K562 (cell line): ENCODE data around the gene PPP1R10. TPM values are rescaled to one million over a fixed set of nuclear protein-coding genes. Genes with fewer than 3 reads are reported as not detected.

Source experiments
- ATF7 ChIP-seq: fragments of 450-650 bp; IDR thresholded peaks from 2 replicates; pipeline ENCODE4 v1.7.1; 2014; ENCODE audit warnings: mild to moderate bottlenecking, moderate library complexity
- EWSR1 ChIP-seq: fragments of 450-650 bp; IDR thresholded peaks from 2 replicates; pipeline ENCODE4 v1.6.1; 2018; ENCODE audit warnings: borderline replicate concordance, mild to moderate bottlenecking, low read depth, moderate library complexity; ENCODE audit not compliant: partially characterized antibody
- HSF4 ChIP-seq: fragments of 250-450 bp; sonication (Bioruptor Pico); IDR thresholded peaks from 2 replicates; pipeline ENCODE4 v2.1.2; 2022; ENCODE audit warnings: mild to moderate bottlenecking, moderate library complexity, borderline replicate concordance
- MTA2 ChIP-seq: fragments of 450-650 bp; IDR thresholded peaks from 2 replicates; pipeline ENCODE4 v1.6.1; 2016; ENCODE audit warnings: low read depth
- NCOA2 ChIP-seq, 2 experiments: fragments of 450-650 bp; IDR thresholded peaks; 2 replicates each; pipeline ENCODE4 v1.6.1; 2018; ENCODE audit warnings: mild to moderate bottlenecking in 2 of 2, moderate library complexity in 1 of 2; ENCODE audit not compliant: partially characterized antibody in 2 of 2
- NFE2 ChIP-seq: IDR thresholded peaks from 2 replicates; pipeline ENCODE4 v1.6.1; 2014; ENCODE audit warnings: antibody characterized with exemption, low read depth
- RB1 ChIP-seq: fragments of 450-650 bp; IDR thresholded peaks from 2 replicates; pipeline ENCODE4 v1.6.1; 2017; ENCODE audit warnings: low read depth, mild to moderate bottlenecking
- RBM34 ChIP-seq: fragments of 200-400 bp; formaldehyde crosslinking; IDR thresholded peaks from 2 replicates; pipeline ENCODE4 v1.6.1; 2018; ENCODE audit warnings: low read length, borderline replicate concordance; ENCODE audit not compliant: insufficient read depth
- SIX5 ChIP-seq, 2 experiments: IDR thresholded peaks; 2 replicates each; pipeline ENCODE4 v1.6.1; 2011; ENCODE audit warnings: low read length in 2 of 2, borderline replicate concordance in 1 of 2, low read depth in 1 of 2, mild to moderate bottlenecking in 1 of 2, moderate library complexity in 1 of 2; ENCODE audit not compliant: insufficient read depth in 1 of 2
- STAG1 ChIP-seq: sonication (generic); formaldehyde crosslinking; IDR thresholded peaks from 2 replicates; pipeline ENCODE4 v1.5.0; 2020; ENCODE audit warnings: missing genetic modification reagents, borderline replicate concordance
- TAF9B ChIP-seq: fragments of 450-650 bp; IDR thresholded peaks from 2 replicates; pipeline ENCODE4 v1.6.1; 2018; ENCODE audit warnings: mild to moderate bottlenecking; ENCODE audit not compliant: partially characterized antibody
- TEAD2 ChIP-seq: fragments of 450-650 bp; IDR thresholded peaks from 2 replicates; pipeline ENCODE4 v1.6.1; 2016; ENCODE audit warnings: missing genetic modification characterization, control low read depth, missing compliant biosample characterization
- WHSC1 ChIP-seq: IDR thresholded peaks from one replicate; pipeline ENCODE4 v1.6.1; 2012; ENCODE audit warnings: low read length, control low read depth, inconsistent platforms
- ZBTB26 ChIP-seq: fragments of 450-650 bp; formaldehyde crosslinking; IDR thresholded peaks from 2 replicates; pipeline ENCODE4 v1.4.0; 2022; ENCODE audit warnings: missing genetic modification characterization
- ZNF175 ChIP-seq: fragments of 200-800 bp; sonication (Bioruptor generic); IDR thresholded peaks from 2 replicates; pipeline ENCODE4 v1.6.1; 2016; ENCODE audit warnings: low read depth, mild to moderate bottlenecking, missing genetic modification characterization, missing compliant biosample characterization
- ZNF512 ChIP-seq: IDR thresholded peaks from 2 replicates; pipeline ENCODE4 v1.6.1; 2016; ENCODE audit warnings: missing genetic modification characterization, missing compliant biosample characterization
- ZNF589 ChIP-seq: fragments of 200-800 bp; sonication (Bioruptor generic); IDR thresholded peaks from 2 replicates; pipeline ENCODE4 v1.6.1; 2016; ENCODE audit warnings: low read depth, missing genetic modification characterization, missing compliant biosample characterization
- ZNF77 ChIP-seq: fragments of 250-450 bp; sonication (Bioruptor Pico); IDR thresholded peaks from 2 replicates; pipeline ENCODE4 v1.5.0; 2020
- ZNF778 ChIP-seq: fragments of 450-650 bp; formaldehyde crosslinking; IDR thresholded peaks from 2 replicates; pipeline ENCODE4 v1.4.0; 2020; ENCODE audit warnings: mild to moderate bottlenecking, moderate library complexity
- polyA plus RNA-seq, 8 experiments: library from polyadenylated mRNA; depleted of rRNA in 4 of 8; stranded (reverse) in 5 of 8; unstranded in 3 of 8; fragments of >200 nt; fragmentation: Nextera tagmentation in 2 of 8; fragmentation: Illumina TruSeq in 1 of 8; extraction: Ambion mirVana in 2 of 8; extraction: Trizol in 1 of 8; gene quantifications; 2 replicates each; pipeline versions ENCODE4 v1.2.1 to v1.2.3, GENCODE V29; 2011 to 2014; ENCODE audit warnings: inconsistent platforms in 1 of 8, missing spikeins in 1 of 8
- total RNA-seq, 7 experiments: library from RNA; depleted of rRNA in 6 of 7; stranded (reverse); fragments of >200 nt in 6 of 7; fragmentation: Illumina TruSeq in 2 of 7; extraction: Trizol in 2 of 7; gene quantifications; 2 replicates each; pipeline versions ENCODE4 v1.2.1 to v1.2.3, GENCODE V29; 2011 to 2021; ENCODE audit warnings: low replicate concordance in 1 of 7
- TF ChIP-seq, protein P1 (sequence below), 2 experiments: fragments of 450-650 bp in 1 of 2; sonication (generic) in 1 of 2; formaldehyde crosslinking; conservative IDR thresholded peaks; 2 replicates each; pipeline versions ENCODE4 v1.4.0 to v1.8.1; 2020 to 2022; ENCODE audit warnings: mild to moderate bottlenecking in 1 of 2, missing genetic modification reagents in 1 of 2
- TF ChIP-seq, protein P2 (sequence below): sonication (generic); formaldehyde crosslinking; IDR thresholded peaks from 2 replicates; pipeline ENCODE4 v1.8.1; 2023; ENCODE audit warnings: mild to moderate bottlenecking, missing genetic modification reagents

Gene PPP1R10
- total and polyA plus RNA-seq, 9 of the 15 experiments (the other 6 are each of a cell fraction or from before 2014, with no cell fraction given): 14.1 to 65.5 (median 32.6) TPM

GRCh38 chr6:30617565-30618269 is 674 bp upstream of the PPP1R10 start, which contains the start of gene MRPS18B (continued):
- TF ChIP-seq EWSR1 (no peak), RBM34 (no peak), ZNF778 (CRISPR knock-in tag) (no peak), ZBTB26 (CRISPR knock-in tag) (no peak), TAF9B (peak; percentile 98), STAG1 (no peak), HSF4 (peak; percentile 85; the same call in 1 of the 2 replicates), TEAD2 (tag) (no peak), NCOA2 (IDR thresholded peaks at IDR 0.05; ENCODE audit: partially characterized antibody in 2 of 2) (no peak), NFE2 (0 out of 2 replicates have a peak, but pooled peaks have one; percentile 12), ZNF512 (tag) (no peak), ZNF175 (CRISPR knock-in tag) (0 out of 2 replicates have a peak, but pooled peaks have one; percentile 27), ATF7 (peak; percentile 94), WHSC1 (no peak), SIX5 (IDR thresholded peaks at IDR 0.05; ENCODE audit: borderline replicate concordance in 1 of 2, insufficient read depth in 1 of 2, low read depth in 1 of 2, low read length in 2 of 2) (no peak), MTA2 (no peak), ZNF589 (peak; percentile 71; the same call in 1 of the 2 replicates), ZNF77 (CRISPR knock-in tag) (no peak), RB1 (peak; percentile 89)
- TF ChIP-seq, protein P1, sequence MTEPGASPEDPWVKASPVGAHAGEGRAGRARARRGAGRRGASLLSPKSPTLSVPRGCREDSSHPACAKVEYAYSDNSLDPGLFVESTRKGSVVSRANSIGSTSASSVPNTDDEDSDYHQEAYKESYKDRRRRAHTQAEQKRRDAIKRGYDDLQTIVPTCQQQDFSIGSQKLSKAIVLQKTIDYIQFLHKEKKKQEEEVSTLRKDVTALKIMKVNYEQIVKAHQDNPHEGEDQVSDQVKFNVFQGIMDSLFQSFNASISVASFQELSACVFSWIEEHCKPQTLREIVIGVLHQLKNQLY (CRISPR knock-in tag; conservative IDR thresholded peaks at IDR 0.05): 0 out of 4 replicates have a peak, but pooled peaks of 1 of the 2 experiments have one; percentile 35
- TF ChIP-seq, protein P2, sequence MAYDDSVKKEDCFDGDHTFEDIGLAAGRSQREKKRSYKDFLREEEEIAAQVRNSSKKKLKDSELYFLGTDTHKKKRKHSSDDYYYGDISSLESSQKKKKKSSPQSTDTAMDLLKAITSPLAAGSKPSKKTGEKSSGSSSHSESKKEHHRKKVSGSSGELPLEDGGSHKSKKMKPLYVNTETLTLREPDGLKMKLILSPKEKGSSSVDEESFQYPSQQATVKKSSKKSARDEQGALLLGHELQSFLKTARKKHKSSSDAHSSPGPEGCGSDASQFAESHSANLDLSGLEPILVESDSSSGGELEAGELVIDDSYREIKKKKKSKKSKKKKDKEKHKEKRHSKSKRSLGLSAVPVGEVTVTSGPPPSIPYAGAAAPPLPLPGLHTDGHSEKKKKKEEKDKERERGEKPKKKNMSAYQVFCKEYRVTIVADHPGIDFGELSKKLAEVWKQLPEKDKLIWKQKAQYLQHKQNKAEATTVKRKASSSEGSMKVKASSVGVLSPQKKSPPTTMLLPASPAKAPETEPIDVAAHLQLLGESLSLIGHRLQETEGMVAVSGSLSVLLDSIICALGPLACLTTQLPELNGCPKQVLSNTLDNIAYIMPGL (CRISPR knock-in tag): peak; percentile 45; the same call in 1 of the 2 replicates
